Transverse colon (tissue), 4 donors: ENCODE results near the gene PRKCA.
A peak's percentile ranks its signal among the peaks of the same experiment; 100 is the strongest.

Source experiments
- EP300 ChIP-seq: sonication (generic); formaldehyde crosslinking; IDR thresholded peaks from one replicate; pipeline ENCODE4 v1.6.1; 2017; ENCODE audit warnings: antibody characterized with exemption, low read depth
- POLR2AphosphoS5 ChIP-seq, 3 donors: sonication (generic); formaldehyde crosslinking; IDR thresholded peaks; one replicate each; pipeline ENCODE4 v1.6.1; 2016; ENCODE audit warnings: antibody characterized with exemption in 3 of 3
- TF ChIP-seq, protein P1 (sequence below), 5 experiments: fragments of 200-600 bp in 3 of 5; fragments of 450-650 bp in 2 of 5; sonication (generic) in 3 of 5; IDR thresholded peaks; 1 replicate in 2 of 5; 2 replicates in 3 of 5; pipeline ENCODE4 v1.5.1; 2016 to 2017; ENCODE audit warnings: antibody characterized with exemption in 5 of 5, inconsistent platforms in 3 of 5, mild to moderate bottlenecking in 2 of 5, moderate library complexity in 1 of 5

DNA sequence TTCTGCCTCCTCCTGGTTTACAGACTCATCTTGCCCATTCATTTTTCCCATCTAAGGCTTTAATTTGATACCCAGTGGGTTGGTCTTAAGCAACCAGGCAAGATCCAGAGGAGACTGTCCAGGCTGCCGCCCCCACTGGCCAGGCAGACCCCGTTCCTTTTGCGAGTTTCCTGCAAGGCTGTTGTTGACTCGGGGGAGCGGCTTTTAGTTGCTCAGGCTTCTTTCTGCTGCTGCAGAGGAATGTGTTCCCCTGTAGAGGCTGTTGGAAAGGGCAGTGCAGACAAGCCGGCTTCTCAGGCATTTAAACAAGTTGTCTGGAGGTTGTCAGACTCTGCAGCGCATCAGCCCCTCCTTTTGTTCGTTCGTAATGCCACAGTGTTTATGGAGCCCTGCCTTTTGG is 231.2 kb downstream of the PRKCA start:
- TF ChIP-seq, protein P1, sequence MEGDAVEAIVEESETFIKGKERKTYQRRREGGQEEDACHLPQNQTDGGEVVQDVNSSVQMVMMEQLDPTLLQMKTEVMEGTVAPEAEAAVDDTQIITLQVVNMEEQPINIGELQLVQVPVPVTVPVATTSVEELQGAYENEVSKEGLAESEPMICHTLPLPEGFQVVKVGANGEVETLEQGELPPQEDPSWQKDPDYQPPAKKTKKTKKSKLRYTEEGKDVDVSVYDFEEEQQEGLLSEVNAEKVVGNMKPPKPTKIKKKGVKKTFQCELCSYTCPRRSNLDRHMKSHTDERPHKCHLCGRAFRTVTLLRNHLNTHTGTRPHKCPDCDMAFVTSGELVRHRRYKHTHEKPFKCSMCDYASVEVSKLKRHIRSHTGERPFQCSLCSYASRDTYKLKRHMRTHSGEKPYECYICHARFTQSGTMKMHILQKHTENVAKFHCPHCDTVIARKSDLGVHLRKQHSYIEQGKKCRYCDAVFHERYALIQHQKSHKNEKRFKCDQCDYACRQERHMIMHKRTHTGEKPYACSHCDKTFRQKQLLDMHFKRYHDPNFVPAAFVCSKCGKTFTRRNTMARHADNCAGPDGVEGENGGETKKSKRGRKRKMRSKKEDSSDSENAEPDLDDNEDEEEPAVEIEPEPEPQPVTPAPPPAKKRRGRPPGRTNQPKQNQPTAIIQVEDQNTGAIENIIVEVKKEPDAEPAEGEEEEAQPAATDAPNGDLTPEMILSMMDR (IDR thresholded peaks at IDR 0.05): no peak
- TF ChIP-seq POLR2AphosphoS5 (IDR thresholded peaks at IDR 0.05) (peak in 1 of 3 donors; percentile 37), EP300 (no peak)
